ENCODE data around the gene B4GALT7. TPM values are rescaled to one million over a fixed set of nuclear protein-coding genes. Genes with fewer than 3 reads are reported as not detected.

The B4GALT7 gene
- polyA plus RNA-seq, 1 donor from 2014 or later = 60.2 TPM

GRCh38 chr5:177575488-177575887 lies 24.4 kb upstream of the B4GALT7 start:
- Histone ChIP-seq H3K4me3 (ENCODE audit: low read length) (no peak overlapping the region), H3K4me2 (ENCODE audit: low read length) (no peak overlapping the region), H3K9me3 (ENCODE audit: low read length) (no peaks in the 10 kb centered on the region), H3K79me2 (replicated peaks; ENCODE audit: insufficient read depth, low read length) (no peaks in the 10 kb centered on the region), H3K9ac (ENCODE audit: low read length) (no peak overlapping the region), H4K20me1 (ENCODE audit: insufficient read depth) (no peaks in the 10 kb centered on the region), H3K36me3 (ENCODE audit: insufficient read depth, low read length) (no peaks in the 10 kb centered on the region), H2AFZ (ENCODE audit: low read depth, low read length) (no peak overlapping the region), H3K9me2 (ENCODE audit: insufficient read depth, low read length) (no peaks in the 10 kb centered on the region), H3F3A (ENCODE audit: insufficient read depth, low read length, poor library complexity, severe bottlenecking) (no peaks in the 10 kb centered on the region), H3K27ac (ENCODE audit: low read length) (no peak overlapping the region), H3K27me3 (ENCODE audit: insufficient read depth, low read depth, low read length) (no peaks in the 10 kb centered on the region)
- TF ChIP-seq MXI1 (conservative IDR thresholded peaks at IDR 0.05; ENCODE audit: poor library complexity, severe bottlenecking) (no peak), SMC3 (conservative IDR thresholded peaks at IDR 0.05; ENCODE audit: poor library complexity) (no peak), POLR2AphosphoS5 (IDR thresholded peaks at IDR 0.05) (no peak), EP300 (conservative IDR thresholded peaks at IDR 0.05; ENCODE audit: poor library complexity, severe bottlenecking) (no peak)

- no peak for TF ChIP-seq EP300 (conservative IDR thresholded peaks at IDR 0.05; ENCODE audit: poor library complexity, severe bottlenecking)
- no peak for TF ChIP-seq POLR2AphosphoS5 (IDR thresholded peaks at IDR 0.05)
- TF ChIP-seq REST (IDR thresholded peaks at IDR 0.05; ENCODE audit: borderline replicate concordance) = no peak
- TF ChIP-seq RAD21 (conservative IDR thresholded peaks at IDR 0.05) = no peak
- TF ChIP-seq SMC3 (conservative IDR thresholded peaks at IDR 0.05; ENCODE audit: poor library complexity) = no peak
- no peak for TF ChIP-seq CTCF (IDR thresholded peaks at IDR 0.05; ENCODE audit: poor library complexity, severe bottlenecking)
- TF ChIP-seq MXI1 (conservative IDR thresholded peaks at IDR 0.05; ENCODE audit: poor library complexity, severe bottlenecking) = no peak
- no peak for TF ChIP-seq EZH2 (IDR thresholded peaks at IDR 0.05; ENCODE audit: borderline replicate concordance, insufficient read depth, low read length, poor library complexity, severe bottlenecking)
- no peak for TF ChIP-seq TAF1 (IDR thresholded peaks at IDR 0.05; ENCODE audit: low read depth)
- Histone ChIP-seq H4K20me1 (ENCODE audit: insufficient read depth) (no peaks in the 10 kb centered on the region), H3K9ac (ENCODE audit: low read length) (no peak overlapping the region), H3K27ac (ENCODE audit: low read length) (no peak overlapping the region), H2AFZ (ENCODE audit: low read depth, low read length) (no peak overlapping the region), H3K9me3 (ENCODE audit: low read length) (no peaks in the 10 kb centered on the region), H3K36me3 (ENCODE audit: insufficient read depth, low read length) (no peaks in the 10 kb centered on the region), H3K4me3 (ENCODE audit: low read length) (no peak overlapping the region), H3K9me2 (ENCODE audit: insufficient read depth, low read length) (no peaks in the 10 kb centered on the region), H3K27me3 (ENCODE audit: insufficient read depth, low read depth, low read length) (no peaks in the 10 kb centered on the region), H3K4me2 (ENCODE audit: low read length) (no peak overlapping the region), H3K79me2 (replicated peaks; ENCODE audit: insufficient read depth, low read length) (no peaks in the 10 kb centered on the region), H3F3A (ENCODE audit: insufficient read depth, low read length, poor library complexity, severe bottlenecking) (no peaks in the 10 kb centered on the region)
Observed at GRCh38 chr5:177576169-177576568, 23.8 kb upstream of the B4GALT7 start.
